Omental fat pad (tissue), 4 donors: ENCODE measurements around the gene ANXA1. TPM values are rescaled to one million over a fixed set of nuclear protein-coding genes. Genes with fewer than 3 reads are reported as not detected.
A peak's percentile ranks its signal among the peaks of the same experiment; 100 is the strongest.
"Not testable (repeated sequence)": the region's sequence is repeated elsewhere in the genome, so short reads cannot be mapped to it uniquely, and the experiment has no call there.

ENCODE experiments used
- ATAC-seq: fragments of 150-250 bp; one replicate; pipeline ENCODE4 v1.9.1; 2016; ENCODE audit warnings: mild to moderate bottlenecking, moderate library complexity; ENCODE audit not compliant: low FRiP score
- DNase-seq: peaks from one replicate; pipeline ENCODE4 v3.0.0-alpha.2; 2019; ENCODE audit warnings: low spot score
- total RNA-seq, 4 donors: library from RNA; depleted of rRNA; stranded (reverse); fragments of >200 nt; gene quantifications; one replicate each; pipeline ENCODE4 v1.1.0, GENCODE V29; 2016
- TF ChIP-seq, protein P1 (sequence below), 3 donors: fragments of 450-650 bp; IDR thresholded peaks; one replicate each; pipeline ENCODE4 v1.5.1; 2016 to 2017; ENCODE audit warnings: antibody characterized with exemption in 3 of 3, mild to moderate bottlenecking in 3 of 3, moderate library complexity in 2 of 3

ANXA1 gene, protein sequence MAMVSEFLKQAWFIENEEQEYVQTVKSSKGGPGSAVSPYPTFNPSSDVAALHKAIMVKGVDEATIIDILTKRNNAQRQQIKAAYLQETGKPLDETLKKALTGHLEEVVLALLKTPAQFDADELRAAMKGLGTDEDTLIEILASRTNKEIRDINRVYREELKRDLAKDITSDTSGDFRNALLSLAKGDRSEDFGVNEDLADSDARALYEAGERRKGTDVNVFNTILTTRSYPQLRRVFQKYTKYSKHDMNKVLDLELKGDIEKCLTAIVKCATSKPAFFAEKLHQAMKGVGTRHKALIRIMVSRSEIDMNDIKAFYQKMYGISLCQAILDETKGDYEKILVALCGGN
- total RNA-seq = 1,000 to 10,000 TPM in 3 of 4 donors, 100 to 1,000 TPM in 1; 513 to 2,547 (median 1,383) TPM

DNA sequence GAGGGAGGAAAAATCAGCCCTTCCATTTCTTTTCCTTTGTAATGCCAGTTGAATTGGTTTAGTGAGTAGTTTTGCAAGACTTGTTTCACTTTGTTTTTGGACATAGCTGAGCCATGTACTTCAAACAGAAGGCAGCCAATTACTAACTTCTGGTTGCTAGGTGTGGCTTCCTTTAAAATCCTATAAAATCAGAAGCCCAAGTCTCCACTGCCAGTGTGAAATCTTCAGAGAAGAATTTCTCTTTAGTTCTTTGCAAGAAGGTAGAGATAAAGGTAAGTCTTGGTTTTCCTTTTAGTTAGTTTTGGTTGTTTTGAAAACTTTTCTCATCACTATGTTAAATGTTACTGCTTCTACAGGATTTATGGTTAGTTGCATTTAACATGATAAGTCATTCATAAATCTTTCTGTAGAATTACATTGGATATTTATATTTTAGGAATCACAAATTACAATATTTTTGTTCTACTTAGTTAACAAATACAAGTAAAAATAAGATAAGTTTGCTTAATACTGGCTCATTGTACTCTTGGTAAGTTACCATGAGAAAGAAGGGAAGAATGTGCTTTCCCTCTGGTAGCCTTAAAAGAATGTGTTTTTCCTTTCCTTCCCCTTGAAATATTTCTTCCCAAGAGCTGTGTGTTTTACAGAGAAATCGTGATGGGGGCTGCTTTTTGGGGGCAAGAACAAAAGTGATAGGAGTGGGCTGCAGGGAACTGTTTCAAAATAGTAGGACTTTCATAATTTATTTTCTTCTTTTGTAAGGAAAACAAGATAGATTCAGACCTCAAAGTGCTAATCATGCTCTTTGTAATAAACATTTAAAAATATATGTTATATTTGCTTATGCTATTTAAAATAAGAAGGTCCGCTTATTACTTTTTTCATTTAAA, at the start of gene ANXA1:
TSS of gene ANXA1 (plus strand) at position 213 of the 890 bp plus-strand sequence. CDS start 6,671 bp downstream, outside the sequence.
- ATAC-seq (peak; percentile 57), DNase-seq (no peak)
- TF ChIP-seq, protein P1, sequence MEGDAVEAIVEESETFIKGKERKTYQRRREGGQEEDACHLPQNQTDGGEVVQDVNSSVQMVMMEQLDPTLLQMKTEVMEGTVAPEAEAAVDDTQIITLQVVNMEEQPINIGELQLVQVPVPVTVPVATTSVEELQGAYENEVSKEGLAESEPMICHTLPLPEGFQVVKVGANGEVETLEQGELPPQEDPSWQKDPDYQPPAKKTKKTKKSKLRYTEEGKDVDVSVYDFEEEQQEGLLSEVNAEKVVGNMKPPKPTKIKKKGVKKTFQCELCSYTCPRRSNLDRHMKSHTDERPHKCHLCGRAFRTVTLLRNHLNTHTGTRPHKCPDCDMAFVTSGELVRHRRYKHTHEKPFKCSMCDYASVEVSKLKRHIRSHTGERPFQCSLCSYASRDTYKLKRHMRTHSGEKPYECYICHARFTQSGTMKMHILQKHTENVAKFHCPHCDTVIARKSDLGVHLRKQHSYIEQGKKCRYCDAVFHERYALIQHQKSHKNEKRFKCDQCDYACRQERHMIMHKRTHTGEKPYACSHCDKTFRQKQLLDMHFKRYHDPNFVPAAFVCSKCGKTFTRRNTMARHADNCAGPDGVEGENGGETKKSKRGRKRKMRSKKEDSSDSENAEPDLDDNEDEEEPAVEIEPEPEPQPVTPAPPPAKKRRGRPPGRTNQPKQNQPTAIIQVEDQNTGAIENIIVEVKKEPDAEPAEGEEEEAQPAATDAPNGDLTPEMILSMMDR (IDR thresholded peaks at IDR 0.05) = no peak

DNA sequence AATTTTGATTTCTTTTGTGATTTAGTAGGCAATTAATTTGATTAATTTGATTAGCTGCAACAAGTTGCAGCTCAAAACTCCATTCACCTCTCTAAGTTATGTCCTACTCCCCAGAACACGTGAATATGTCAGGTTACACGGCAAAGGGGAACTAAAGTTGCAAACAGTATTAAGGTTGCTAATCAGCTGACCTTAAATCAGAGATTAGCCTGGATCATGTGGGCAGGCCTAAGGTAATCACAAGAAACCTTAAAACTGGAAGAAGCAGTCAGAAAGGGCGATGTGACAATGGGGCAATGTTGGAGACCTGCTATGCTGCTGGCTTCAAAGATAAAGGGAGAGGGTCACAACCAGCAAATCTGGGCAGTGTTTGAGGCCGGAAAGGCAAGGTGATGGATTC, 47.3 kb upstream of the ANXA1 start:
- TF ChIP-seq, protein P1 (IDR thresholded peaks at IDR 0.05) = no peak
- DNase-seq (no peak), ATAC-seq (no peak)

DNA sequence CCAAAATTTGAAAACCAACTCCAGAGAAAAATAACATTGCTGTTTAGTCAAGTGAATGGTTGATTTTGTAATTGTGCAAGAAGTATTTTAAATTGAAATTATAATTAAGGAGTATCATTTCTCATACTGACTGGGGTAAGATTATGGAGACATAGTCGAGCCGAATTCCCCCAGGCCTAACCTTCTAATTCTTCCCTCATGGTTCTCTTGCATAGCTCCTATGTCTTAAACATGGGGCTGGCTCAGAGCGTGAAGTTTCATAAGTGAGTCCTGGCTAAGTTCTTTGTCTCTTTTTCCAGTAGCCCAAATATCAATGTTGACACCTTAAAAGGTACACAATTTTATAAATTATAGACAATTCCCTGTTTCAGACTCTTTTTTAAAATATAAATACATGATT, 46.7 kb upstream of the ANXA1 start:
- ATAC-seq = no peak
- TF ChIP-seq, protein P1 (IDR thresholded peaks at IDR 0.05) = no peak
- DNase-seq = no peak

DNA sequence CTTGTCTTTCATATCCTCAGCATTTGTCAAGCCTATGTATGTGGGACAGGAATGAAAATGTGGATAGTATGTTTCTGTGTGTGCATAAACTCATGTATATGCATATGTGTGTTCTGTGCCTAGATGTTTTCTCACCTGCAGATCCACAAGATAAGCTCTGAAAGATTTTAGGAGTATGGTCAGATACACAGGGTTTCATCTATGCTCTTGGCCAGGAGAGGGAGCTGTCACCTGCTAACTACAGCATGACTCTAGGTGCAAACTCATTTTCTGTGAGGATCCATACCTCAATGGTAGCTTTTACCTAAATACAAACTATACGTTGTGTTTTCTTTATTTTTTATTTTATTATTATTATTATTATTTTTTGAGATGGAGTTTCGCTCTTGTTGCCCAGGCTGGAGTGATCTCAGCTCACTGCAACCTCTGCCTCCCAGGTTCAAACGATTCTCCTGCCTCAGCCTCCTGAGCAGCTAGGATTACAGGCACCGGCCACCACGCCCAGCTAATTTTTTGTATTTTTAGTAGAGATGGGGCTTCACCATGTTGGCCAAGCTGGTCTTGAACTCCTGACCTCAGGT, 44.1 kb upstream of the ANXA1 start:
- peak; percentile 32 for DNase-seq
- ATAC-seq = not testable (repeated sequence)

DNA sequence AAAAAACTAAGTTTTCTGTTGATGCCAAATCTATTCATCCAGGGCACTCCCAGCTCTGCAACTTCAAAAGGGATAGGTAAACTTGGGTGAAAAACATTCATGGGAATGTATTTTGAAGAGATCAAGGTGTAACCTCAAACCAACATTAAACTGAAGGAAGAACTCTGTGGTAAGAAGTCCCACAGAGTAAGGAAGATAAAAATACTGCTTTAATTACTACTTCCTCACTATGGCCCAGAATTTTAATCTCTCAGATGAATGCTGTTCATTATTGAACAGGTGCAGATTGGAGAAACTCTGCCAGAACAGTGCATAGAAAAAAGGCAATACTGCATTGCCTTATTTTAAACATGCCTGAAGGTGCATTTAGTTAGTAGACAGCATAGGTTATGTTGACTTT, 37.6 kb upstream of the ANXA1 start:
- TF ChIP-seq, protein P1 (IDR thresholded peaks at IDR 0.05) = no peak
- ATAC-seq = no peak
- no peak for DNase-seq

DNA sequence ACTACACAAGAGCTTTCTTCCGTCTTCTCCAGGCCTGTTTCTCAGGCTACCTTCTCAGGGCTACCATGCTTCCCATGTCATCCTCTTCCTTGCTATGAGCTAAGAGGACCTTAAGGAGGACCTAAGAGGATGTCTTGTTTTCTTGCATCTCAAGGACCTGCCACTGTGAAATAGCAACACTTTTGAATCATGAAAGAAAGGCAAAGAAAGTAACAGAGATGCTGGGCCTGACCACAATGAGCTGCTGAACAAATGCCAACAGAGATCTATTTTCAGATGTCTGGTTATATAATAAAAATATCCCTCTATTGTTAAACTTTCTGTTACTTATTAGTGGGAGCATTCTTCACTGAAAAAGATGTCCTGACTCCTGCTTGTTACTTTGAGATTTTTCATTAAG, 36.7 kb upstream of the ANXA1 start:
- TF ChIP-seq, protein P1 (IDR thresholded peaks at IDR 0.05) = no peak
- ATAC-seq (no peak), DNase-seq (no peak)

DNA sequence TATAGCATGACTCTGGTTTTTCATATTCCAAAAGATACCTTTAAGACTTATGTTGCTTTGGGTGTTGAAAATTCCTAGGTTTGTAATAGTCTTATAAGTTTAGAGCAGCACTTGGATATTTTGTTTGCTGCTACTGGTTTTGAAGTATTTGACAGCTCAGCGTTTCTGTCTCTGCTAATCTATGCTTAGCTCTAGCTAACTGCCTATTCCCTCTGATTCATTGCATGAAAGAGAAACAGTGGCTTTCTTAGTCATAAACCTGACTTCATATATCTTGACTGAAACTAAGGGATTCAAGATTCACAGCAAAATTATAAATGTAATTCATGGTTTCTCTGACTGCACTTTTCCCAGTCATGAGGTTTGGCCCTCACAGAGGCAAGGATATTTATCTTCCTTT, 35.6 kb upstream of the ANXA1 start:
- TF ChIP-seq, protein P1 (IDR thresholded peaks at IDR 0.05) = no peak
- ATAC-seq (peak; percentile 74), DNase-seq (no peak)
